WTC11 (cell line): ENCODE measurements around the gene EXOC3L2. TPM values are rescaled to one million over a fixed set of nuclear protein-coding genes. Genes with fewer than 3 reads are reported as not detected.

ENCODE experiments used
- ATAC-seq: fragments of 200-7000 bp; cut with Tn5 transposase; 2 replicates; pipeline ENCODE4 v1.10.0; 2021; ENCODE audit warnings: mild to moderate bottlenecking, moderate library complexity
- CTCF ChIA-PET: fragments of 300-600 bp; sonication (Branson Sonifier 250); formaldehyde crosslinking; loops from one replicate; lab custom pipeline; 2021; ENCODE audit warnings: antibody characterized with exemption; lab: Charles Lee
- POLR2A ChIA-PET: fragments of 350-600 bp; sonication (Branson Sonifier 250); formaldehyde crosslinking; loops from one replicate; lab custom pipeline; 2021; ENCODE audit warnings: antibody characterized with exemption; lab: Charles Lee
- DNase-seq: peaks from one replicate; pipeline ENCODE4 v3.0.0; 2021; ENCODE audit warnings: low spot score
- H3K27ac Mint-ChIP-seq: 2 replicates; pipeline ENCODE4 v1.8.0; 2021; ENCODE audit warnings: mixed read lengths
- H3K27me3 Mint-ChIP-seq: 2 replicates; pipeline ENCODE4 v1.8.0; 2021; ENCODE audit warnings: low read depth, mild to moderate bottlenecking, moderate library complexity, mixed read lengths
- H3K36me3 Mint-ChIP-seq: 2 replicates; pipeline ENCODE4 v1.8.0; 2021; ENCODE audit warnings: mixed read lengths
- H3K4me1 Mint-ChIP-seq: 2 replicates; pipeline ENCODE4 v1.8.0; 2022; ENCODE audit warnings: mixed read lengths
- H3K4me3 Mint-ChIP-seq: 2 replicates; pipeline ENCODE4 v1.8.0; 2021; ENCODE audit warnings: mild to moderate bottlenecking, moderate library complexity, mixed read lengths
- H3K9me3 Mint-ChIP-seq: 2 replicates; pipeline ENCODE4 v1.8.0; 2021; ENCODE audit warnings: mixed read lengths
- ATF1 ChIP-seq: sonication (generic); formaldehyde crosslinking; IDR thresholded peaks from 2 replicates; pipeline ENCODE4 v1.8.1; 2023; ENCODE audit warnings: mild to moderate bottlenecking, moderate library complexity, missing genetic modification reagents
- CREM ChIP-seq: sonication (generic); formaldehyde crosslinking; IDR thresholded peaks from 2 replicates; pipeline ENCODE4 v1.8.1; 2022; ENCODE audit warnings: mild to moderate bottlenecking, missing genetic modification reagents, moderate library complexity
- ESRRA ChIP-seq: sonication (generic); formaldehyde crosslinking; IDR thresholded peaks from 2 replicates; pipeline ENCODE4 v1.8.1; 2022; ENCODE audit warnings: mild to moderate bottlenecking, missing genetic modification reagents, borderline replicate concordance
- FOXJ3 ChIP-seq: sonication (generic); formaldehyde crosslinking; IDR thresholded peaks from 2 replicates; pipeline ENCODE4 v1.9.0; 2021; ENCODE audit warnings: missing genetic modification reagents, mild to moderate bottlenecking, borderline replicate concordance
- GABPB1 ChIP-seq: sonication (generic); formaldehyde crosslinking; IDR thresholded peaks from 2 replicates; pipeline ENCODE4 v1.8.1; 2023; ENCODE audit warnings: mild to moderate bottlenecking, missing genetic modification reagents
- HMGA2 ChIP-seq: fragments of 250-450 bp; sonication (Bioruptor Pico); IDR thresholded peaks from 2 replicates; pipeline ENCODE4 v1.4.0; 2021; ENCODE audit warnings: mild to moderate bottlenecking, moderate library complexity
- IRF2 ChIP-seq: sonication (generic); formaldehyde crosslinking; IDR thresholded peaks from 2 replicates; pipeline ENCODE4 v1.8.0; 2022; ENCODE audit warnings: low read depth, missing genetic modification reagents, borderline replicate concordance
- MXD4 ChIP-seq: fragments of 250-450 bp; sonication (Bioruptor Pico); IDR thresholded peaks from 2 replicates; pipeline ENCODE4 v1.8.0; 2021; ENCODE audit warnings: mild to moderate bottlenecking, moderate library complexity, borderline replicate concordance
- NFE2L1 ChIP-seq: sonication (generic); formaldehyde crosslinking; IDR thresholded peaks from 2 replicates; pipeline ENCODE4 v1.8.1; 2023; ENCODE audit warnings: missing genetic modification reagents
- OVOL2 ChIP-seq: fragments of 250-450 bp; sonication (Bioruptor Pico); IDR thresholded peaks from 2 replicates; pipeline ENCODE4 v1.9.0; 2021; ENCODE audit warnings: mild to moderate bottlenecking, borderline replicate concordance
- SP1 ChIP-seq: sonication (generic); formaldehyde crosslinking; conservative IDR thresholded peaks from 2 replicates; pipeline ENCODE4 v1.8.1; 2022; ENCODE audit warnings: missing genetic modification reagents
- TP53 ChIP-seq: sonication (generic); formaldehyde crosslinking; IDR thresholded peaks from 2 replicates; pipeline ENCODE4 v1.8.1; 2023; ENCODE audit warnings: mild to moderate bottlenecking, missing genetic modification reagents
- ZNF416 ChIP-seq: fragments of 250-450 bp; sonication (Bioruptor Pico); IDR thresholded peaks from 2 replicates; pipeline ENCODE4 v1.9.0; 2021; ENCODE audit warnings: mild to moderate bottlenecking, inconsistent platforms
- total RNA-seq: library from RNA; stranded (reverse); gene quantifications from 3 replicates; pipeline ENCODE4 v1.2.3, GENCODE V29; 2021
- TF ChIP-seq, protein P1 (sequence below): sonication (generic); formaldehyde crosslinking; IDR thresholded peaks from 2 replicates; pipeline ENCODE4 v1.8.0; 2022; ENCODE audit warnings: mild to moderate bottlenecking, missing genetic modification reagents
- TF ChIP-seq, protein P2 (sequence below): sonication (generic); formaldehyde crosslinking; IDR thresholded peaks from 2 replicates; pipeline ENCODE4 v1.8.1; 2022; ENCODE audit warnings: low read depth, mild to moderate bottlenecking, moderate library complexity, missing genetic modification reagents, borderline replicate concordance
- TF ChIP-seq, protein P3 (sequence below): fragments of 250-450 bp; sonication (Bioruptor Pico); IDR thresholded peaks from 2 replicates; pipeline ENCODE4 v2.1.2; 2022; ENCODE audit warnings: mild to moderate bottlenecking, moderate library complexity
- TF ChIP-seq, protein P4 (sequence below): fragments of 250-450 bp; sonication (Bioruptor Pico); IDR thresholded peaks from 2 replicates; pipeline ENCODE4 v1.9.0; 2021; ENCODE audit warnings: moderate library complexity, mild to moderate bottlenecking, inconsistent platforms, borderline replicate concordance
- TF ChIP-seq, protein P5 (sequence below): sonication (generic); formaldehyde crosslinking; conservative IDR thresholded peaks from 2 replicates; pipeline ENCODE4 v1.8.1; 2022; ENCODE audit warnings: mild to moderate bottlenecking, missing genetic modification reagents
- TF ChIP-seq, protein P6 (sequence below): sonication (generic); formaldehyde crosslinking; IDR thresholded peaks from 2 replicates; pipeline ENCODE4 v1.8.0; 2023; ENCODE audit warnings: missing genetic modification reagents
- TF ChIP-seq, protein P7 (sequence below): sonication (generic); formaldehyde crosslinking; conservative IDR thresholded peaks from 2 replicates; pipeline ENCODE4 v1.8.1; 2023; ENCODE audit warnings: mild to moderate bottlenecking, low read depth, missing genetic modification reagents, moderate library complexity
- TF ChIP-seq, protein P8 (sequence below): sonication (generic); formaldehyde crosslinking; IDR thresholded peaks from 2 replicates; pipeline ENCODE4 v1.8.0; 2022; ENCODE audit warnings: mild to moderate bottlenecking, missing genetic modification reagents

EXOC3L2 gene
- total RNA-seq, 1 experiment from 2014 or later = 2.7 TPM

DNA sequence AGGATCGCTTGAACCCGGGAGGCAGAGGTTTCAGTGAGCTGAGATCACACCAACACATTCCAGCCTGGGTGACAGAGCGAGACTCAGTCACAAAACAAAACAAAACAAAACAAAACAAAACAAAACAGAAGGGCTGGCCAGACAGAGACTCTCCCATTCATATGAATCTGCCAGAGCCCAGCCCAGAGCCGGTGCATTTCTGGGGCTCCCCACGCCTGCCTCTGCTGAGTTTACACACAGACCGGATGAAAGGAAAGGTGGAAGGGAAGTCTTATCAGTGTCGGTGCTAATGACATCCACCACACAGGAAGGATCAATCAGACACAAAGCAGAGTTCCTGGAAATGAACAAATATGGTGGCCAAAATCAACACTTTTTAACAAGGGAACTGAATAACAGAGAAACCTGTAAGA, 74.0 kb downstream of the EXOC3L2 start:
- peak; percentile 41; the same call in 1 of the 2 replicates for TF ChIP-seq GABPB1
- TF ChIP-seq TP53 (CRISPR knock-in tag) = no peak
- Mint-ChIP-seq H3K9me3 (no peaks in the 10 kb centered on the region), H3K27ac (no peak overlapping the region), H3K27me3 (no peaks in the 10 kb centered on the region; the same call in 1 of the 2 replicates), H3K36me3 (no peaks in the 10 kb centered on the region), H3K4me3 (no peak overlapping the region), H3K4me1 (peaks cover 6% of the 10 kb centered on the region)
- POLR2A ChIA-PET = no interaction called here
- CTCF ChIA-PET = interaction anchor here (1.1 to 1.7 kb wide), 3 partner anchors 9 to 16 kb away, joined by 4 to 5 read pairs (median 4); no protein-coding TSS in a partner anchor
- DNase-seq = no peak
- no peak for ATAC-seq

DNA sequence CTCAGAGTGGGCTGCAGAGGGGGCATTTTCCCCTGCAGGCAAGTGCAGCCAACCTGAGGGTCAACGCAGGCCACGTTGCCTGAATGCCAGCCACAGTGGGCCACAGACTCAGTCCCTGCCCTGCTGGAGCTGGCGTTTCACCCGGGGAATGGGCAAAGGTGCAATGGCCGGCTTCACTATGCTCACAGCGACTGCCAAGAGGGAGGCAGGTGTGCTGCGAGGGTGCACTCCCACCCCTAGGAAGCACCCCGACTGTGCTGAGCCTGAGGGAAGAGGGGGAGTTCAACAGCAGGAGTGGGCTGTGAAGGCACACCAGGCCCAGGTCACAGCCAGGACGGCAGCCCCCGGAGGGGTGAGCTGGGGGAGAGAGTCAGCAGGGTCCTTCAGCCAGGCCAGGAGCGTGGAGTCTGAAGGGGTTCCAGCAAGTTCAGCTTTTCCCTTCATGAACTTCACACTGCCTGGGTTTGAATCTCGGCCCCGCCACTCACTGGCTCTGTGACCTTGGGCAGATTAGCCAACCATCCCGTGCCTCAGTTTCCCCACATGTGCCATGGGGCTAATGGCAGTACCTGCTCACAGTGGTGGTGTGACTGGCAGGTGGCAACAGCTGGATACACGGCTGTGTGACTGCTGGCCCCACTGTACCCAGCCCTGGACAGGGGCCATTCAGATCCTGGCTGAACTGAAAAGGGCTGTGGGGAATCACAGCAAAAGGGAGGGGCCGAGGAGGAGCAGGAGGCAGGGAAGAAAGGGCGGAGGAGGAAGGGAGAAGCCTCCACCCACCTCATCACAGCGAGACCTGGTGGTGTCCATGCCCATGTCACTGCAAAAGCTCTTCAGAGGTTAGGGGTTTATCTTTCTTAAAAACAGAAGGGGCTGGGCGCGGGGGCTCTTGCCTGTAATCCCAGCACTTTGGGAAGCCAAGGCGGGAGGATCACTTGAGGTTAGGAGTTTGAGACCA, 74.8 kb downstream of the EXOC3L2 start:
- Mint-ChIP-seq H3K27ac (no peak overlapping the region), H3K4me1 (peaks cover 6% of the 10 kb centered on the region), H3K36me3 (no peaks in the 10 kb centered on the region), H3K4me3 (no peak overlapping the region), H3K9me3 (no peaks in the 10 kb centered on the region), H3K27me3 (no peaks in the 10 kb centered on the region; the same call in 1 of the 2 replicates)
- ChIA-PET POLR2A (no interaction called here), CTCF (interaction anchor here (1.1 to 1.7 kb wide), 4 partner anchors 8 to 18 kb away, joined by 3 to 5 read pairs (median 4); no protein-coding TSS in a partner anchor)
- ATAC-seq = no peak
- TF ChIP-seq HMGA2 (CRISPR knock-in tag) (no peak), CREM (no peak), SP1 (CRISPR knock-in tag) (no peak), ZNF416 (CRISPR knock-in tag) (no peak), NFE2L1 (CRISPR knock-in tag) (no peak), MXD4 (CRISPR knock-in tag) (no peak), ATF1 (no peak), FOXJ3 (no peak), ESRRA (CRISPR knock-in tag) (no peak), OVOL2 (CRISPR knock-in tag) (no peak), IRF2 (CRISPR knock-in tag) (no peak)
- TF ChIP-seq, protein P1, sequence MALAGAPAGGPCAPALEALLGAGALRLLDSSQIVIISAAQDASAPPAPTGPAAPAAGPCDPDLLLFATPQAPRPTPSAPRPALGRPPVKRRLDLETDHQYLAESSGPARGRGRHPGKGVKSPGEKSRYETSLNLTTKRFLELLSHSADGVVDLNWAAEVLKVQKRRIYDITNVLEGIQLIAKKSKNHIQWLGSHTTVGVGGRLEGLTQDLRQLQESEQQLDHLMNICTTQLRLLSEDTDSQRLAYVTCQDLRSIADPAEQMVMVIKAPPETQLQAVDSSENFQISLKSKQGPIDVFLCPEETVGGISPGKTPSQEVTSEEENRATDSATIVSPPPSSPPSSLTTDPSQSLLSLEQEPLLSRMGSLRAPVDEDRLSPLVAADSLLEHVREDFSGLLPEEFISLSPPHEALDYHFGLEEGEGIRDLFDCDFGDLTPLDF (CRISPR knock-in tag) = no peak
- TF ChIP-seq, protein P2, sequence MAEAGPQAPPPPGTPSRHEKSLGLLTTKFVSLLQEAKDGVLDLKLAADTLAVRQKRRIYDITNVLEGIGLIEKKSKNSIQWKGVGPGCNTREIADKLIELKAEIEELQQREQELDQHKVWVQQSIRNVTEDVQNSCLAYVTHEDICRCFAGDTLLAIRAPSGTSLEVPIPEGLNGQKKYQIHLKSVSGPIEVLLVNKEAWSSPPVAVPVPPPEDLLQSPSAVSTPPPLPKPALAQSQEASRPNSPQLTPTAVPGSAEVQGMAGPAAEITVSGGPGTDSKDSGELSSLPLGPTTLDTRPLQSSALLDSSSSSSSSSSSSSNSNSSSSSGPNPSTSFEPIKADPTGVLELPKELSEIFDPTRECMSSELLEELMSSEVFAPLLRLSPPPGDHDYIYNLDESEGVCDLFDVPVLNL (CRISPR knock-in tag) = no peak
- TF ChIP-seq, protein P3, sequence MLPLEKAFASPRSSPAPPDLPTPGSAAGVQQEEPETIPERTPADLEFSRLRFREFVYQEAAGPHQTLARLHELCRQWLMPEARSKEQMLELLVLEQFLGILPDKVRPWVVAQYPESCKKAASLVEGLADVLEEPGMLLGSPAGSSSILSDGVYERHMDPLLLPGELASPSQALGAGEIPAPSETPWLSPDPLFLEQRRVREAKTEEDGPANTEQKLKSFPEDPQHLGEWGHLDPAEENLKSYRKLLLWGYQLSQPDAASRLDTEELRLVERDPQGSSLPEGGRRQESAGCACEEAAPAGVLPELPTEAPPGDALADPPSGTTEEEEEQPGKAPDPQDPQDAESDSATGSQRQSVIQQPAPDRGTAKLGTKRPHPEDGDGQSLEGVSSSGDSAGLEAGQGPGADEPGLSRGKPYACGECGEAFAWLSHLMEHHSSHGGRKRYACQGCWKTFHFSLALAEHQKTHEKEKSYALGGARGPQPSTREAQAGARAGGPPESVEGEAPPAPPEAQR (CRISPR knock-in tag) = no peak
- TF ChIP-seq, protein P4, sequence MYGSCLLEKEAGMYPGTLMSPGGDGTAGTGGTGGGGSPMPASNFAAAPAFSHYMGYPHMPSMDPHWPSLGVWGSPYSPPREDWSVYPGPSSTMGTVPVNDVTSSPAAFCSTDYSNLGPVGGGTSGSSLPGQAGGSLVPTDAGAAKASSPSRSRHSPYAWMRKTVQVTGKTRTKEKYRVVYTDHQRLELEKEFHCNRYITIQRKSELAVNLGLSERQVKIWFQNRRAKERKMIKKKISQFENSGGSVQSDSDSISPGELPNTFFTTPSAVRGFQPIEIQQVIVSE (CRISPR knock-in tag) = no peak
- TF ChIP-seq, protein P5, sequence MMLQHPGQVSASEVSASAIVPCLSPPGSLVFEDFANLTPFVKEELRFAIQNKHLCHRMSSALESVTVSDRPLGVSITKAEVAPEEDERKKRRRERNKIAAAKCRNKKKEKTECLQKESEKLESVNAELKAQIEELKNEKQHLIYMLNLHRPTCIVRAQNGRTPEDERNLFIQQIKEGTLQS (CRISPR knock-in tag) = no peak
- TF ChIP-seq, protein P6, sequence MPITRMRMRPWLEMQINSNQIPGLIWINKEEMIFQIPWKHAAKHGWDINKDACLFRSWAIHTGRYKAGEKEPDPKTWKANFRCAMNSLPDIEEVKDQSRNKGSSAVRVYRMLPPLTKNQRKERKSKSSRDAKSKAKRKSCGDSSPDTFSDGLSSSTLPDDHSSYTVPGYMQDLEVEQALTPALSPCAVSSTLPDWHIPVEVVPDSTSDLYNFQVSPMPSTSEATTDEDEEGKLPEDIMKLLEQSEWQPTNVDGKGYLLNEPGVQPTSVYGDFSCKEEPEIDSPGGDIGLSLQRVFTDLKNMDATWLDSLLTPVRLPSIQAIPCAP (CRISPR knock-in tag) = no peak
- TF ChIP-seq, protein P7, sequence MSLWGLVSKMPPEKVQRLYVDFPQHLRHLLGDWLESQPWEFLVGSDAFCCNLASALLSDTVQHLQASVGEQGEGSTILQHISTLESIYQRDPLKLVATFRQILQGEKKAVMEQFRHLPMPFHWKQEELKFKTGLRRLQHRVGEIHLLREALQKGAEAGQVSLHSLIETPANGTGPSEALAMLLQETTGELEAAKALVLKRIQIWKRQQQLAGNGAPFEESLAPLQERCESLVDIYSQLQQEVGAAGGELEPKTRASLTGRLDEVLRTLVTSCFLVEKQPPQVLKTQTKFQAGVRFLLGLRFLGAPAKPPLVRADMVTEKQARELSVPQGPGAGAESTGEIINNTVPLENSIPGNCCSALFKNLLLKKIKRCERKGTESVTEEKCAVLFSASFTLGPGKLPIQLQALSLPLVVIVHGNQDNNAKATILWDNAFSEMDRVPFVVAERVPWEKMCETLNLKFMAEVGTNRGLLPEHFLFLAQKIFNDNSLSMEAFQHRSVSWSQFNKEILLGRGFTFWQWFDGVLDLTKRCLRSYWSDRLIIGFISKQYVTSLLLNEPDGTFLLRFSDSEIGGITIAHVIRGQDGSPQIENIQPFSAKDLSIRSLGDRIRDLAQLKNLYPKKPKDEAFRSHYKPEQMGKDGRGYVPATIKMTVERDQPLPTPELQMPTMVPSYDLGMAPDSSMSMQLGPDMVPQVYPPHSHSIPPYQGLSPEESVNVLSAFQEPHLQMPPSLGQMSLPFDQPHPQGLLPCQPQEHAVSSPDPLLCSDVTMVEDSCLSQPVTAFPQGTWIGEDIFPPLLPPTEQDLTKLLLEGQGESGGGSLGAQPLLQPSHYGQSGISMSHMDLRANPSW (CRISPR knock-in tag) = no peak
- TF ChIP-seq, protein P8, sequence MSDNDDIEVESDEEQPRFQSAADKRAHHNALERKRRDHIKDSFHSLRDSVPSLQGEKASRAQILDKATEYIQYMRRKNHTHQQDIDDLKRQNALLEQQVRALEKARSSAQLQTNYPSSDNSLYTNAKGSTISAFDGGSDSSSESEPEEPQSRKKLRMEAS (CRISPR knock-in tag) = no peak
- TF ChIP-seq, all 79 proteins: peak for 0
- DNase-seq = no peak
